Activated naive CD4-positive, alpha-beta T cell treated with anti-CD3 and anti-CD28 coated beads, Interleukin-2, amount 50 U/mL, for 16 hours (primary cell): ENCODE data around the gene LDLRAD3.
"Not testable (repeated sequence)": the region's sequence is repeated elsewhere in the genome, so short reads cannot be mapped to it uniquely, and the experiment has no call there.

Source experiments
- DNase-seq: peaks from one replicate; pipeline ENCODE4 v3.0.0-alpha.2; 2020

The LDLRAD3 gene

DNA sequence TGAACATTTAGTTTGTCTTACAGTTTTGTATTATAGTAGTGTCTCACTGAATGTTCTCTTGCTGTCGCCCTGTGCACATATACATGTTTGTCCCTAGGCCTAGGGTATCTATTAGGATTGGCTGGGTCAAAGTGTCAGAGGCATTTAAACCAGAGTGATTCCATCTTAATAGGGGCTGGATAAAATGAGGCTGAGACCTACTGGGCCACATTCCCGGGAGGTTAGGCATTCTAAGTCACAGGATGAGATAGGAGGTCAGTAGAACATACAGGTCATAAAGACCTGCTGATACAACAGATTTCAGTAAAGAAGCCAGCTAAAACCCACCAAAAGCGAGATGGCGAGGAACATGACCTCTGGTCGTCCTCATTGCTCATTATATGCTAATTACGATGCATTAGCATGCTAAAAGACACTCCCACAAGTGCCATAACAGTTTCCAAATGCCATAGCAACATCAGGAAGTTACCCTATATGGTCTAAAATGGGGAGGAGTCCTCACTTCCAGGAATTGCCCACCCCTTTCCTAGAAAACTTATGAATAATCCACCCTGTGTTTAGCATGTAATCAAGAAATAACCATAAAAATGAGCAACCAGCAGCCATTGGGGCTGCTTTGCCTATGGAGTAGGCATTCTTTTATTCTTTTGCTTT lies 82.6 kb downstream of the LDLRAD3 start:
- DNase-seq, result no peak

DNA sequence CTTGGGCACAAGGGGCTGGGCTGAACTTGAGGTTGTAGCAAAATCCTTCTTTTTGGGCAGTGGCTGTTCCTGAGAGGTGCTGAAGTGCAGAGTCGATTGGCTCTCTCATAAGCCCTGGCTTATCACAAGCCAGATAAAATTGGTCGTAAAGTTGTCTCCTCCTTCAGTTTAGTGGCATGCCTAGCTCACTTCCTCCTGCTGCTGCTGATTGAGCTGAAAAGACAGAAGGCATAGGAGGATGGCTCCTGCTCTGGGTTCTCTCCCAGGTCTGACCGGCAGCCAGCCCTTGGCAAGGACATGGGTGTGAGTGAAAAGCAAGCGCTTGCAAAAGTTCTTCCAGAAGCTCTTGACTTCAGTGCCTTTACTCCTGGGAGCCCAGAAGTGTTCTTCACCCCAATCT lies 83.9 kb downstream of the LDLRAD3 start:
- no peak for DNase-seq

DNA sequence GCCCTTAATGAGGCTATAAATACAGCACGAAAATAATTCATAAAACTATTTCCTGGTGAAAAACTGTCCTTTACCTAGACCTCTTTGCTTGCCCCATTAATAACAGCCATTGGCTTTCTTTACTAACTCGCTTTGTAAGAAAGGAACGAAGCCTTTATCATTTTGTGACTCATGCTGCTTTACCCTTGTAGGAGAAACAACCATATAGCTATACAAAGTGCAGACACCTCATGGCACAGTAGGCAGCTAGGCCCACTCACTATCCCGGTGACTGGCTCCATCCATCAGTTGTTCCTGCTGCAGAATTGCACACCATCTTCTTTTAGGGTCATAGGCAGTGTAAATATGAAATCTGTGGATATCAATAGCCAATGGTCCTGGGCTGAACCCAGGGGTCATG lies 85.8 kb downstream of the LDLRAD3 start:
- DNase-seq, result no peak

DNA sequence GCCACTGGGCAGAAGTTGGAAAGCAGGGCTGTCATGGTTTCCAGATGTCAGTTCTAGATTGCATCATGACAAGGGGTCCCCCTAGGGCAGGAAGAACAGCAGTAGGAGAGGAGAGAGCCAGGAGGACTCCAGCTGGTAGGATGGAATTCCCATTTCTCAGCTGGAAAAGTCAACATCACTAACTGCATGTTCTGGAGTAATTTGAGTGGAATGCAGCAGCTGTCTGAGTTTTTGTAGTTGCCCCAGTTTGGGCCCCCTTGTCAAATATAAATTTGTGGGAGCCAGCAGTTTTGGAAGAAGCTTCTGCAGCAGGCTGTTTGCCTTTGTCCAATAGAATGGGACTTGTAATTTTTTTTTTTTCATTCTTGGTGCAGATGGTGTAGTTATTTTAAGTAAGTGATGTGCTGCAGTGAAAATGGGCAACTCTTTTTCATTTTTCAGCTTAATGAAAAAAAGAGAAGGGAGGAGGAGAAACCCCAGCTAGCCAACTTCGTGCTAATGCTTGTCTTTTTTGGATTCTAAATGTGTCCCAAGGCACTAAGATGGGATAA lies 86.9 kb downstream of the LDLRAD3 start:
- DNase-seq, result no peak

DNA sequence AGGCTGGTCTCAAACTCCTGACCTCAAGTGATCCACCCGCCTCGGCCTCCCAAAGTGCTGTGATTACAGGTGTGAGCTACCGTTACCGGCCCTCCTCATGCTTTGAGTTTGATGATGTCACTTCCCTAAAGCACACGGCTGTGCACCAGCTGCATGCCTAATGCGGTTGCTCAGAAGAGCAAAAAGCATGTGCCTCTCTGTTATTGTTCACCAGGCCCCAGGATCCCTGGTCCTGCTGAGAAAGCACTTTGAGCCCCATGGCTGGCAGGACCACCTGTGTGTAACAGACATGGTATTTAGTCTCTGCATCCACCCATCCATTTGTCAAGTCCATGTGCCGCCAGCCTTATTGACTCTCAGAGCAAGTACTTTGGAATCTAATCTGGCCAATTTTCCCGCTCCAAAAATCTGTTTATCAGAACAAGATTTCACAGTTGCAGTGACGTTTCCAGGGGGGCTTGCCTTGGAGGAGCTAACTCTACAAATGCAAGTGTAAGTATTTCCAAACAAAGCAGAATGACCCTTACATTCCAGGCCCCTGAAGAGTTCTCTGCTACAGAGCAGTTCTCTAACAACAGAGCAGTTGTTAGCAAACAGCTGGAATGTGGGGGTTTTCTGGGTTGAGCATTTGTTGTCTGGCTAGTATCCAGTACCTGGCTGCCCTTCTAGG lies 89.4 kb downstream of the LDLRAD3 start:
- DNase-seq, result no peak

DNA sequence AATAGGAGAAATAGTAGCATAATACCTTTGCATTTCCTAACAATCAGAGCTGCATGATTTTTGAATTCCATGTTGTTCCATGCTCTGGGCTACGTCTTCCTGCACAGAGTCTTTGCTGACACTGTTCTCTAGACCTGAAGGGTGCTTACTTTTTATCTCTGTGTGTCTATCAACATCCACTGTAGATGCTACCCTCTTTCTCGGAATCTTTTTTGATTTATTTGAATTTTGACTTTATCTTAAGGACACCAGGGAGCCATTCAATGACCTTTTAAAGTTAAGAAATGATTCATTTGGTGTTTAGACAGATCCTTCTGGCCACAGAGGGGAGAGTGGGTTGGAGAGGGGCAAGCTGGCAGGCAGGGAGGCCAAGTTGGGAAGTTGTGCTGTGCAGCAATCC lies 90.1 kb downstream of the LDLRAD3 start:
- no peak for DNase-seq

DNA sequence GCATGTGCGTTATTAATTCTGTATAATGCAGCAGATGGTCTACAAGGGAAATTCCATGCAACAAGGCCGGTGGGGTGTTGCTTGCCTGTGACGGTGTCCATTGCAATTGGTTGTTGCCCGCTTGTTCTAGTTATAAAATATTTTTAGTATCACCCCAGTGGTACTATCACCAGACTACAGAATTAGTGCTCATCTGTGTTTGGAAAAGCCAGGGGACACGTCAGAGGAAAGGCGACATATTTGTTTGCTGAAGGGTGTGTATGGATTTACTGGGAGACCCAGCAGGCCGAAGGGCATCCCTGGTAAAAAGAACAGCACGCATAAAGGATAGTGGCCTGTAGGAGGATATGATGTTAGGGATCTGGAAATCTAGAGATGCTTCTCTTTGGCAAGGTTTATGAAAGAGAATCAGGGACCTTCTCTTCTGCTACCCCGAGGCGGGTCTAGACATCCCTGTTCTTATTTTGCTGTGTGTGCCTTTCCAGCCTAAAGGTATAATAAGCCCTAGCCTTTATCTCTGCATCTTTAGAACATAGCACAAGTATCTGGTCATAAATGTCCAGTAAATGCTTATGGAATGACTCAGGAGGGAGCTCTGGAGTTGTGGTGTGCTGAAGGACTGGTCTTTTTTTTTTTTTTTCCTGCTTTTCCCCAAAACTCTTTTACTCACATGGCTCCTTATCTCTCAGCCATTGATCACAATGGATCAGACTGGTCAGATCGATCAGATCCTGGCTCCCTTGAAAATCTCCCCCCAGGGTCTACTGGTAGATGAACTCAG lies 90.9 kb downstream of the LDLRAD3 start:
- no peak for DNase-seq

DNA sequence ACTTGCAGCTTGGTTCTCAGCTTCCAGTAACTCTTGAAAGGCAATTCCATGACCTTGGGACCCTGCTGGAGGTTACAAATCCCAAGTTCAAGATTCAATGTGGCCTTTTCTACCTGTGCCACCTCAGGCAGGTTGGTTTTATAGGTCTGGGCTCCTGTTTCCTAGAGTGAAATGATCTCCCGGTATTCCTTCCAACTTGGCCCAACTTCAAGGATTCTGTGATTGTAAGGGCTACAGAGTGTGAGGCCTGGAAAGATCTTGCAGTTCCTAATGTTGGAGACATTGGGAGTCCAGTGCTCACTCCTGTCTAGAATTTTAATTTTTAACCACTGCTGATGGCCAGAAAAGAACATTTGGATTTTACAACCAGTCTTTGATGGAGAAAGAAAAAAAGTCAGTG lies 91.6 kb downstream of the LDLRAD3 start:
- DNase-seq, result no peak

DNA sequence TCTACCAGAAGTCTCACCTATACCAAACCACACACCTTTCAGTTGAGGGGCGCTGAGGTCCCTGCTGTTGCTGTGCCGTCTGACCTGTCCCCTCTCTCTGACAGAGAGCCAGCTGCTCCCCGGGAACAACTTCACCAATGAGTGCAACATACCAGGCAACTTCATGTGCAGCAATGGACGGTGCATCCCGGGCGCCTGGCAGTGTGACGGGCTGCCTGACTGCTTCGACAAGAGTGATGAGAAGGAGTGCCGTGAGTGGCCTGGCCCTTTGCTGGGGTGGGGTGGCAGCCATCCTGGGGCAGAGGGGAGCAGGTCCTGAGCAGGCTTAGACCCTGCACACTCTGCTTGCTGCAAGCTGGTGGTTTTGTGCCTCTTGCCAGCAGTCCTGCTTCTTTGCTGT lies 92.1 kb downstream of the LDLRAD3 start:
- no peak for DNase-seq

DNA sequence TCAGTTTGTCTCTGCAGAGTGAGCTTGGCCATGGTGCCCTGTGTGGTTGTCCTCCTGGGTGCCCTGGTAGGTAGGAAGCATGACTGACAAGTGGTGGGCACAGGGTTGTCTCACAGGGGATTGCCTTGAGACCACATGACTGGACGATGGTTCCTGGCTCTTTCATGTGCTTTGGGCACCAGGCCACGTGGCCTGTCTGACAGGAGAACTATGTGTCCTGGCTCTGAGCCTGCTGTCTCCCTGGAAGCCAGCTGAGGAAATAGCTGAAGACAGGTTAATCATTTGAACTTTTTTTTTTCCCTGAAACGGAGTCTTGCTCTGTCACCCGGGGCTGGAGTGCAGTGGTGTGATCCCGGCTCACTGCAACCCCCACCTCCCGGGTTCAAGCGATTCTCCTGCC lies 93.2 kb downstream of the LDLRAD3 start:
- no peak for DNase-seq

DNA sequence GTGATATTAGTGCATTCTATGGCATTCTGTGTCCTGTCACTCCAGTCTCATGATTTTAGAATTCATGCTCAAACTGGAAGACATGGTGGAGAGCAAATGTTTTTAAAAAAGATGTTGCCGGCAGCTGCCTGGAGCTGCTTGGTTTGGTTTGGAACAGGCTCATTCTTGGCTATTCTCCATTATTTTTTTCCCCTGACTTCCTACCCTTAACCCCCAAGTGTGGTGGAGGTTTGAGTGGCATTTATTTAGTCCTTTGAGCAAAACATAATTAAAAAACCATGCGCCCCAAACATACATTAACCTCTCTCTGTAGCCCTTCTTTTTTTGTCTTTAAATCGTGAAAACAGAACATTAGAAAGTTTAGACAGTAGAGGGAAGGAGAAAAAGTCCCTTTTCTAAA lies 94.7 kb downstream of the LDLRAD3 start:
- no peak for DNase-seq

DNA sequence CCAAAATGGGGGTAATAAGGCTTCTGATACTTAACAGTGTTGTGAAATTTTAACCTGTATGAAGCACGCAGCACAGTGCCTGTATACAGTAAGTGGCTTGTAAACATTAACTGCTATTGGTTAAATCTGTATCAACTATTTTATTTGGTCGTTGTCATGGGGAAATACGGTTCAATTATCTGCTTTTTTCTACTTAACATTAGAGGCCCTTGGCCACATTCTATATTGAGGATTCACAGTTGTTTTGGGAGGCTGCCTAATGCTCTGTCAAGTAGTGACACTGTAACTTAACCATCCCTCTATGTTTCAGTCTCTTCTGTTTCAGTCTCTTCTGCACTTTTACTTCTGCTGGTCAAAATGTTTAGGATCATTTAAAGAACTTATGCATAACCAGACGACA lies 95.6 kb downstream of the LDLRAD3 start:
- DNase-seq, result no peak

DNA sequence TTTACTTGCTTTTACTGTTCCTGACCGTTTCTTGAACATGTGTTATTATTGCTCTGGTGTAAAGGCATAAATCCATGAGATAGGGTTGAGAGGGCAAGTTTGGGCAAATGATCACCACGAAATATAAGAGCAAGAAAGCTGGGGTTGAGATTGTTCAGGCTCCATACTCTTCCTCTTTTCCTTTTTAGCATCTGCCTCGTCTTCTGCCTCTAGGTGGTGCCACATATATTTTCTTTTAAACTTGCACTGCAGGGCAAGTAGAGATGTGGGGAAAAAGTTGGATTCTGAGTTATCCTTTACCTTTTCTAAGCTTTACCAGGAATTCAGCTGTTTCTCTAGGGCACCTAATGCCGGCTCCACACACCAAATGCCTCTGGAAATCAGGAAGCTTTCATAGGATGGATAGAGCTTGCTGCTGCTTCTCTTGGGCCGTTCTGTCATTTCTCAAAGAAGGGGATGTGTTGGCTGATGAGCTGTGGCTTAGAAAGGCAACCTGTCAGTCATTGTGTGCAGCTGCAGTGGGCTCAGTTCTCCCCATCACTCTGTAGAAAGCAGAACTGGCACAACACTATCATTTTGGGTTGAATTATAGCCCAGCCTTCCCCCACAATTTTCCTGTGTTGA lies 98.2 kb downstream of the LDLRAD3 start:
- no peak for DNase-seq

DNA sequence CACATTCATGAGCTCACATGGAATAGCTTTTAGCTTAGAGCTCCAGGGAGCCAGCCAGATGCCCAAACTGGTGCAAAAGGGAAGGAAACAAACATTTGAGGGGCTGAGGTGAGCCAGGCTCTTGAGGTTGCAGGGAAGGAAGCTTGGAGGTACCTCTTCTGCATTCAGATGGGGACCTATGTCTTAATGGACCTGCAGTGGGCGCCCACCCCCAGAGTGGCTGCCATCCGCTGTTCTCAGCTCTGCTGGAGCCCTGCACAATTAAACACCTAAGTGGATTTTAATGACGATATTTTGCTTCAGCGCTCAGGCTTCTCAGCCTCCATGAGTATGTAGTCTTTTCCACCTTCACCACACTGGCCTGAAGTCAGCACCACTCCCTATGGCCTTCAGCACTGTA lies 100.8 kb downstream of the LDLRAD3 start:
- no peak for DNase-seq

DNA sequence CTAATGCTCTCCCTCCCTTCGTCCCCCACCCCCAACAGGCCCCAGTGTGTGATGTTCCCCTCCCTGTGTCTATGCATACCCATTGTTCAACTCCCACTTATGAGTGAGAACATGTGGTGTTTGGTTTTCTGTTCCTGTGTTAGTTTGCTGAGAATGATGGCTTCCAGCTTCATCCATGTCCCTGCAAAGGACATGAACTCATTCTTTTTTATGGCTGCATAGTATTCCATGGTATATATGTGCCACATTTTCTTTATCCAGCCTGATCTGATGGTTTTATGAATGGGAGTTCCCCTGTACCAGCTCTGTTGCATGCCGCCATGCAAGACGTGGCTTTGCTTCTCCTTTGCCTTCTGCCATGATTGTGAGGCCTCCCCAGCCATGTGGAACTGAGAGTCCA lies 102.1 kb downstream of the LDLRAD3 start:
- DNase-seq, result not testable (repeated sequence)

DNA sequence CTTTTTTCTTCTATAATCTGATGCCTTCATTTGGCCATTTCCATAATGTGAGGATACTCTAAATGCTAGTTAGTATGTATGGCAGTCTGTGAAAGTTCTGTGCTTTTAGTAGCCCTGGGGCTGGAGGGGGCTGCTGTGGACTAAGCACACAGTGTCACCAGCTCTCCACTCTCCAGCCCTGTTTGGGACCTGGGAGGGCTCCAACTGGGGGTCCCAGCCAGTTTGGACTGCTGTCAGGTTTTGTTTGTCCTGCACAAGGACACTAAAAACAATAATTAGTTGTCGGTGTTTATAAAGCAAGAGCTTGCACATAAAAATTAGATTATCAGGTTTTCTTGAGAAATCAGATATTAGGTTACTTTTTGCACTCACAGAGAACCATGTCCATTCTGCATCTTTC lies 103.1 kb downstream of the LDLRAD3 start:
- no peak for DNase-seq

DNA sequence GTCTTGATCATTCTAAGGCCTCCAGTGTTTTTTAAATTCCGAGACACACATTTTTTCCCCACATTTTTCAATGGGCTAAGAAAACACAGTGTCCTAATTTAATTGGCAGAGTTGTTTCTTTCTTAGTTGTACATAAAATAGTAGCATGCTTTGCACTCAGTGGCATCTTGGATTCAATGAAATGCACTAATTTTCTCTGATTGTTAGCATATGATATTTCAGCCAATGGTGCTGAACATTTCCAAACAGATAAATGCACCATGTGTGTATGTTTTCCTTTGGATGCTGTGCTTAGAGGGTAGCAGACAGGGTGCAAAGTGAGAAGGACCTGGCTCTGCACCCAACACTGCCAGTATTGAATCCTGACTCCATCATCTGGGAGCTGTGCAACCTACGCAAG lies 103.5 kb downstream of the LDLRAD3 start:
- no peak for DNase-seq

DNA sequence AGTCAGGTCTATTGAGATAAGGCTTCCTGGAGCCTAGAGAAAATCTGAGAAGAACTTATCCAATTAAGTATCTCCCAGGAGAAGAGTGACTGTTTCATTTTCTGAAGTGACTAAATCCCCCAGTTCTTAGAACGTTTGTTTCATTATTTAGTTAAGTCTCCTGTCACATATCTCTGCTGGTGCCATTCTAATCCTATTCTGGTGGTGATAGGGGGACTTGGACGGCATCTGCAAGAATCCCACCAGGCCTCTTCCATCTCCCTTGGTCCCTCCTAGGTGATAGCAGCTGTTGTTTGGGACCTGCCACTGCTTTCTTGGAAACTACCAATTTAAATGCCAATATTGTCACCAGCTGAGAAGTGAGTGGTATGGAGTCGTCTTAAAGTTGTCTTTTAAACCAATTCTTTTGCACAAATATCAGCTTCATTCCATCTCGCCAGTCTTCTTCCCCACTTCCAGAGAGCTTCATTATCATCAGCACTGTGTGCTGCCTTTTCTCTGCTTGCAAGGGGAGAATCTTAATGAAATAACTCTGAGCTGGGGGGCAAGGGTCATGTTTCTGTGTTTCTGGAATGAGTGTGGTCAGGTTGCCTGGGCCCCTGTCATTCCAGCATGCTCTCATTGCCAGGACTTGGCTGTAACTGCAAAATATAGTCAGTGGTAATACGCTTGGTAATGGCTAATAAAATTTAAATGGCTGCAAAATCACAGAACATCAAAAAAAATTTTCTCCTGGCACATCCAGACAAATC lies 104.8 kb downstream of the LDLRAD3 start:
- DNase-seq, result no peak

DNA sequence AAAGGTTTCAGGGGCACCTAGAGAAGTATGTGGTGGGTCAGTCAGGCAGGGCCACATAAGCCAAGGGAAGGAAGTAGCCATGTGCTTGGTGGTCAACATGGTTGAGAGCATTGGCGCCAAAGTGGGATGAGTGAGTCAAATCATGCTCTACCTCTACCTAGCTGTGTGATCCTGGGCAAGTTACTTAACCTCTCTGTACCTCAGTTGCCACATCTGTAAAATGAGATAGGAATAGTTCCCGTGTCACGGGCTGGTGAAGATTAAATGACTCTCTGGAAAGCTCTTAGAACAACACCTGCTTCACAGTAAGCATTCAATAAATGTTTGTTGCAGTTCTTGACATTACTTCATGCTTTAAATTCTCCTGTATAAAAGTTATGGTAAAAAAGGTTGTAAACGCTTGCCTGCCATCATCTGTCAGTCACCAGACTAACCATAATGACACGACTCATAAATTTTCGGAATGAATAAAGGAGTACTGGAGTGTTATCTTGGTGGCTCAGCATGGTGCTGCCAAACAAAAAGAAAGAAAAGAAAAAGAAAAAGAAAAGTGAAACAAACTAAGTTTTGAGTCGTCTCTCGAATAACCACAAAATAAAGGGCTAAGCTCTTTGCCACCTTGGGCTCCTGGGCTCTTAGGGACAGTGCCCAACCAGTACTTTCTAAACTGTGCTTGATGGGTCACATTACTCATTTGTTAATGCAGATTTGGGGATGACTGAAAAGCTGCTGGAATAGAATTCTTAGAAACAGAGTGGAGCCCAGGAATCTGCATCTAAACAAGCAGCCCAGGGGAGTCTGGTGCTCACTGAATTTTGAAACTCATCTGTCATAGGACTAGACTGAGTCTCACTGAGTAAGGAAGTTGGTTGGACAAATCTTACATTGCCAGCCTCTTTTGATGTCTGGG lies 107.6 kb downstream of the LDLRAD3 start:
- no peak for DNase-seq

DNA sequence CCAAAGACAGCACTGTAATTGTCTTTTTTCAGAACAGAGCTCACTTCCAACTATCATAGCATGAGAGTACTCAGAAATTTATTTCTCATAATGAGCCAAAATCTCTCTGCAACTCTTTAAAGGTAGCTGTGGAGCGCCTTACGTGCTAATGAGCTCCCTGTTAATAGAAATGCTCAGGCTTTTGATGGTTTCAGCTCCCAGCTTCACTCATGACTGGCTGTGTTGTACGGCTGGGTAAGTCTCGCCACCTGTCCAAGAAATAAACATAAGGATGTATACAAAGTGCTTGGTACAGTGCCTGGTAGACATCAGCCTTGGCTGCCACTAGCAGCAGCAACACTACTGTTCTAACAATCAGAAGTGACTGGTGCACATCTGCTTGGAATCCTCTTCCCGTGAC lies 109.4 kb downstream of the LDLRAD3 start:
- DNase-seq, result no peak

DNA sequence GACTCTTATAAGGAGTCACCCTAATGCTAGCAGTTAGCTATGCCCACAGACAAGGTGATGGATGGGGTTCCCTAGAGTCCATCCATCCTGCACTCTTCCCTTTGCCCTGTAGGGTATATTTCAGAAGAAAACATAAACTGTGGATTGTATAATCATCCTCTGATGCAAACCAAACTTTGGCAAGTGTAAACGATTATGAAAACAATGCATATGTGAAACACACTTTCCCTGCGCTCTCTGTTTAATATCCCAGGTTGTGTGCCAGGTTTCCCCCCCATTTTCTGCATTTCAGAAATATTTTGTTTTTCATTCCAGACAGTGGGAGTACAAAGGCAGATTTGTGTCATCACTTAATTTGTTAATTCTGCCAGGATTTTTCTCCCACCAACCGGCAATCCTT lies 110.0 kb downstream of the LDLRAD3 start:
- DNase-seq, result no peak

DNA sequence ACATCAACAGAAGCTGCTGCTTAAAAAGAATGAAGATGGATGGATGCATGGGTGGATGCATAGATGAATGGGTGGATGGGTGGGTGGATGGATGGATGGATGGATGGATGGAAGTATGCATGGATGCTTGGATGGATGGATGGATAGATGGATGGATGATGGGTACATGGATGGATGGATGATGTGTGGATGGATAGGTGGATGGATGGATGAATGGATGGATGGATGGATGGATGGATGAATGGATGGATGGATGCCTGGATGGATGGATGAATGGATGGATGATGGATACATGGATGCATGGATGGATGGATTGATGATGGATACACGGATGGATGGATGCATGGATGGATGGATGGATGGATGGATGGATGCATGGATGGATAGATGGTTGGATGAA lies 110.8 kb downstream of the LDLRAD3 start:
- no peak for DNase-seq
